GM12801 (cell line): ENCODE measurements around the gene CCDC9B.

Source experiments
- TF ChIP-seq, protein P1 (sequence below): IDR thresholded peaks from one replicate; pipeline ENCODE4 v1.5.1; 2011; ENCODE audit warnings: control low read depth; ENCODE audit not compliant: insufficient read length; ENCODE audit errors: extremely low read depth

CCDC9B gene

DNA sequence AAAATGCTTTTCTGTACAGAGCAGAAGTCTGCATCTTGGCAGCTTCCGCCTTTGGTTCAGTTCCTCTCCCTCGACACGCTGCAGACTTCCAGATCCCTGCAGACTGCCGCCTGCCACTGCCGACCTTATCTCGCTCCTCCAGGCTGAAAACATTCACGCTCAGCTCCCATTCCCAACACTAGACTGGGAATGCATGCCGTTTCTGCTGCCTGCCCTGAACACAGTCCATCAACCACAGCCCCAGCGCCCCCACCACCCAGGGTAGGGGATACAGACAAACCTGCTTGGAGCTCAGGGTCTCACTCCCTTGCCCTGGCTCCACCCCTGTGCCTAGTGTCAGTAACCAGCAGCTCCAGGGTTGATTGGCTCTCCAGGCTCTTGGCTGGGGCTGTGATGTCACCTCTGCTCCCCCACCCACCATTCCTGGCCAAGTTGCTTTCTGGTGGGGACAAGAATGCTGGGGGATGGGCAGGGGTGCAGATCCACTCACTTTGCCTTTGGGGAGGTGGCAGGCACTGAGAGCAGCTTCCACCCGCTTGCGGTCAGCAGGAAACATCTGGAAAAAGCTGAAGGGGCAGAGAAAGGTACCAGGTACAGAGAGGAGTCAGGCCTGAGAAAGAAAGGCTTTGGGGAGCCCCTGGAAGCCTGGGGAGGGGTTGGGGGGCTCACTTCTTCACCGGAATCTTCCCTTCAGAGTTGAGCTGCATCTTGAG lies 39.1 kb downstream of the CCDC9B start:
- TF ChIP-seq, protein P1, sequence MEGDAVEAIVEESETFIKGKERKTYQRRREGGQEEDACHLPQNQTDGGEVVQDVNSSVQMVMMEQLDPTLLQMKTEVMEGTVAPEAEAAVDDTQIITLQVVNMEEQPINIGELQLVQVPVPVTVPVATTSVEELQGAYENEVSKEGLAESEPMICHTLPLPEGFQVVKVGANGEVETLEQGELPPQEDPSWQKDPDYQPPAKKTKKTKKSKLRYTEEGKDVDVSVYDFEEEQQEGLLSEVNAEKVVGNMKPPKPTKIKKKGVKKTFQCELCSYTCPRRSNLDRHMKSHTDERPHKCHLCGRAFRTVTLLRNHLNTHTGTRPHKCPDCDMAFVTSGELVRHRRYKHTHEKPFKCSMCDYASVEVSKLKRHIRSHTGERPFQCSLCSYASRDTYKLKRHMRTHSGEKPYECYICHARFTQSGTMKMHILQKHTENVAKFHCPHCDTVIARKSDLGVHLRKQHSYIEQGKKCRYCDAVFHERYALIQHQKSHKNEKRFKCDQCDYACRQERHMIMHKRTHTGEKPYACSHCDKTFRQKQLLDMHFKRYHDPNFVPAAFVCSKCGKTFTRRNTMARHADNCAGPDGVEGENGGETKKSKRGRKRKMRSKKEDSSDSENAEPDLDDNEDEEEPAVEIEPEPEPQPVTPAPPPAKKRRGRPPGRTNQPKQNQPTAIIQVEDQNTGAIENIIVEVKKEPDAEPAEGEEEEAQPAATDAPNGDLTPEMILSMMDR: no peak

DNA sequence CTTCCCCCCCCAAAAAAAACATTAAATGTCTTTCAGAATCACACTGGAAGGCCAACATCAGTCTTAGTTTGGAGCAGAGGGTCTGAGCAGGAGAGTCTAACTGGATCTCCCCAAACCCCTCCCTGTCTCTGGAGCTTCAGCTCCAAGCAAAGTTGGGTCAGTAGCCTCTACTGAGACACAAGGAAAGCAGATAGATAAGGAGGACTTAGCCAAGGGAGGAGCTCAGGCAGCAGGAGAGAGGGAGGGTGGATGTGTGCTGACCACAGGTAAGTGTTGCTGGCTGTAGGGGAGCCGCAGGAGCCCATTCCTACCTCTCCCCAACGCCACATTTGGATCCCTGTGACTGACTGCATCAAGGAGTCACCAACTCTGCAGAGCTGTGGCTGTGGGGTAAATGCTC lies 40.0 kb downstream of the CCDC9B start:
- TF ChIP-seq, protein P1: no peak

DNA sequence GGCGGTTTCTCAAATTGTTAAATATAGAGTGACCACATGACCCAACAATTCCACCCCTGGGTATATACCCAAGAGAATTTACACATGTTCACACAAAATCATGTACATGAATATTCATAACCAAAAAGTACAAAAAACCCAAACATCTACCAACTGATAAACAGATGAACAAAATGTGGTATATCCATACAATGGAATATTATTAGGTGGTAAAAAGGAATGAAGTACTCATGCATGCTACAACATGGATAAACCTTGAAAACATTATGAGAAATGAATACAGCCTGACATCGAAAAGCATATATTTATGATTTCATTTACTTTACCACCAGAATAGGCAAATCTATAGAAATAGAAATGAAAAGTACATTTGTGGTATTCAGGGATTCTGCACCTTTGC lies 40.4 kb downstream of the CCDC9B start:
- TF ChIP-seq, protein P1: no peak

DNA sequence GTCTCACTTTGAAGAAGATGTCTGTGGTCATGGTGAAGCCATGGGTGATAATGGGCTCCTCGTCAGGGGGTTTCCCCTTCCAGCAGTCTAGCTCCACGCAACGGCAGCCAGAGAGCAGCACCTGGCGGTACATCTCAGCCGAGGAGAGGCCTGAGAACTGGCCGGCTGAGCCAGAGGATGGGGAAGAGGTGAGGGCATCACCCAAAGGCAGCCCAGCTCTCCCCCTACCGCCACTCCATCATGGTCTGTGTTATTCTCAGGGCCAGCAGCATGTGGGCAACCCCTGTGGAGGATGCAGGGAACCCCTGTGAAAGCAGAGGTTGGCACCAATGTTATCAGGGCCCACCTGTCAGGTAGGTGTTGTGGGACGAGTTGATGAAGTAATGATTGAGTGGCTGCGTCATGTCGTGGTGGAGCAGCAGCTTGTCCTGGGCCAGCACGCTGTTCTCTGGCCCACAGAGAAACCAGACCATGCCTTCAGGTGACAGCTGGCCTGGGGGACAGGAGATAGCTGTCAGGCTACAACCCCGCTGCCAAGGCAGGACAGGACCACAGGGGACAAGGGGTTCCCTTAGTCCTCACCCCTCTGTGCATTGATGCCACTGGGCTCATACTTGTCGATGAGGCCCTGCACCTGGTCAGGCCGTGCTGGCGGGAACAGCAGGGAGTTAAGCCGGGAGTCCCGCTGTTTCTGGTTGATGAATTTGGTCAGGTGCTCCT lies 42.4 kb downstream of the CCDC9B start:
- TF ChIP-seq, protein P1: no peak

DNA sequence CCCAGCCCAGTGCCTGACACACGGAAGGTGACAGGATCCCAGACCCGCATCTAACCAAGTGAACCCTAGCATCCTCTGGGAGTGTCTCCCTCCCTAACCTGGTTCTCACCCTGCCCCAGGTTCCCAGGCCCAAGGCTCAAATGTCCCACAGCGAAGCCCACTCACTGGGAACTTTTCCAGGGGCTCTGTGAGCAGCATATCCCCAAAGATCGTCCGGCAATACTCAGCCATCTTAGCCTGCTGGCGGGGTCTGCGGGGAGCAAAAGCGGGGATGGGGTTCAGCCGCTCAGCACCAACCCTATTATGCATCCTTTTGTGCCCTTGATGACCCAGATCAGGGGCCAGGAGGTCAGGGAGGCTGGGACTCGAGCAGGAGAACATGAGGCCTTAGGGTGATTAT lies 43.4 kb downstream of the CCDC9B start:
- TF ChIP-seq, protein P1: no peak

DNA sequence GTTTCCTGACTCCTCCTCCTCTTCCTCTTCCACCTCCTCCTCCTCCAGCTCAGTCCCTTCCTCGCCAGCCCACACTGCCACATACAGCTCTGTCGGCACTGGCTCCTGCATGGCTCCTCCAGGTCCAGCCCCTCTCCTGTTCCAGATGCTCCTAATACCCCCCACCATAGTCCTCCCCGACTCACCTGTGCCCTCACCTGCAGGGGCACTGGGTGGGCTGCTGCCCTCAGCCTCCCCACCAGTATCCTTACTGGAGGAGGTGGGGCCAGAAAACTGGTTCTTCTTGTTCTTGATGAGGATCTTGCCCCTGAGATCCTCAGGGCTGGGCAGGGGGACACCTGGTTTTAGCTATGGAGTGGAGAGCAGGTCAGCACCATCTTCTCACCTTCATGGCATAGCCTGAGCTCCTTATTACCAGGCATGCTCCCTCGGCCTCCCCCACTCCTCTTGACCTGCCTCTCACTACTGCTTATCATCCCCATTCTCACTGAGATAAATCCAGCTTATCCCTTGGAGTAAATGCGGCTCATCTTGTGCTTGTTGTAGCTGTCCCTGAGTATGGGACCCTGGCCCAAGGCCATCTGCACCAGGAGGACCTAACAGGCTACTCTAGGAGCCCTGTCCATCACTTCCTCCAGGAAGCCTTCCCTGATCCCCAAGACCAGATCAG lies 44.0 kb downstream of the CCDC9B start:
- TF ChIP-seq, protein P1: no peak

DNA sequence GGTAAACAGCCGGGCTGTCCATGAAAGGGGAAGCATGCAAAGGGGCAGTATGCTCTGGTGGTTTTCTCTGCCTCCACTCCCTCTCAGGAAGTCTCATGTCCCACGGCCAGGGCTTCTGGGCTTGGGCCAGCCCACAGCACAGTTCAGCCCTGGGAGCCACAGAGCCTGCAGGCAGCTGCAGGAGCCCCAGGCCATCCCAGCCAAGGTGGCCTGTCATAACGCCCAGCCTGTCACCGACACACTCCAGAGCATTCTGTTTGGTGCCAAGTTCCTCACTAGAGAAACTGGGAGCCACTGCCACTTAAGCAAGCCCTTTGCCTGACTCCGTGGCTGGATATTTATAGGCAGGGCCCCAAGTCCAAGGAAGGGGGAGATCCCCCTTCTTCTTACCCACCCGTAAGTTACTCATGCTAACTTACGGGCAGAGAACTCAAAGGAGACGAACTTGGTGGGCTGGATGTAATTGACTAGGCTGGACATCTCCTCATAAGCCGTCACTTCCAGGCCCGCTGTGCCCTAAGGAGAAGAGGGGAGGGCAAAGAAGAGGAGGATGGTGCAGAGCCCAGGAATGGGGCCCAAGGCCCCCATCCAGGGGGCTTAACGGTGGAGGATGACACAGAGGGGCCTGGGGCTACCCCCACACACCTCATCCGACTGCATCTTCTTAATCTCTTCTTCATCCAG lies 44.7 kb downstream of the CCDC9B start:
- TF ChIP-seq, protein P1: no peak
